Measurements from ENCODE around the gene ACBD6.

ACBD6 gene

DNA sequence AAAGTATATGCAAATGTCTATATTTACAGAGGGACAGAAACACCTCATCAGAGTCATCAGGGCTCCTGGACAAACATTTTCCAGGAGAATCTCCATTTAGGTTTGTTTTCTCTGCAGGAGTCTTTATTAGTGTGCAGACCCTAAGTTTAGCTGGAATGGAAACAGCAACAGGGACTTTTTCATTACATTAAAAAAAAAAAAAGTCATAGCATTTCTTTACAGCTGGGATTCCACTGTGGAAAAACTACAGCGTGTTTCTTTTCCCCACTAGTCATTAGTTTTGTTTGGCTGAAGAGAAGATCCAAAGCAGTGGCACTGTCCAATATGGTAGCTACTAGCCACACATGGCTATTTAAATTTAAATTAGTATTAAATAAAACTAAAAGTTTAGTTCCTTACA lies 222.7 kb downstream of the ACBD6 start:
- WGBS, 2 experiments (ENCODE audit: insufficient coverage in 2 of 2): no CpG with 5 or more reads among the region's 1 CpG
- no peaks in the 10 kb centered on the region for H3K4me1 ChIP-seq (ENCODE audit: control insufficient read depth, insufficient read depth, low read length, poor library complexity, severe bottlenecking)
- H3K27ac ChIP-seq (ENCODE audit: low read depth, low read length, severe bottlenecking): no peak overlapping the region
- no peak overlapping the region for H3K4me3 ChIP-seq (ENCODE audit: extremely low read depth, insufficient read depth, low read length, poor library complexity, severe bottlenecking)
- H3K9me3 ChIP-seq (ENCODE audit: control insufficient read depth, low read length): no peaks in the 10 kb centered on the region
- H3K36me3 ChIP-seq (ENCODE audit: control insufficient read depth, insufficient read depth, low read length): peaks cover 7% of the 10 kb centered on the region

DNA sequence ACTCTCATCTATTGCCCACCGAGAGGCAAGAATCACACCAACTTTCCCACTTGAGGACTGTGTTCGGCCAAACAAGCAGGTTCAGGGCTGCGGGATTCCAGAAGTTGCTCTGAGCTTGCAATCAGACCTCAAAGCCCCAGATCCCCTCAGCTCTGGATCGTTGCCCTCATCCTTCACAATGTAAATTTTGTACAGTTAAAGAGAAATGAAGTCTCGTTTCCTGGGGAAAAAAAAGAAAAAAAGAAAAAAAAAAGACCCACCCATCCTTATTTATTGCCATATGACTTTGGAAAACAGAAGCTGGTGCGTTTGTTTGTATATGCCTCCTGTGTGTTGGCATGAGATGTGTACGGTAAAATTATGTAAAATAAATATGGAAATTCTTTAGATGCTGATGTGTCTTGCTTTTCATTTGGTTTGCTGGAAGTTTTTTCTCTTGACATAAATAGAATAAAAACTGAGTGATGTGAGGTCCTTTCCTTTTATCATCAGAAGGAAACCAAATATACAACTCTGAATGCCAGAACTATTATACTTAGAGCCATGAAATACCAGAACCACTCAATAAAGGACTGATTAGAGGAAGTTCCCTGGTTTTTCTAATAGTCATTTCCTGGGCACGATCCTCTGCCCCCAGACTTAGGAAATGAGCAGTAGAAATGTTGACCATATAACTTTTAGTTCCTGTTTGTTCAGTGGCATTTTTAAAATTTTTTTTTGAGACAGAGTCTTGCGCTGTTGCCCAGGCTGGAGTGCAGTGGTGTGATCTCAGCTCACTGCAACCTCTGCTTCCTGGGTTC lies 223.6 kb downstream of the ACBD6 start:
- Histone ChIP-seq H3K4me3 (ENCODE audit: extremely low read depth, insufficient read depth, low read length, poor library complexity, severe bottlenecking) (no peak overlapping the region), H3K27ac (ENCODE audit: low read depth, low read length, severe bottlenecking) (no peak overlapping the region), H3K36me3 (ENCODE audit: control insufficient read depth, insufficient read depth, low read length) (peaks cover 5% of the 10 kb centered on the region), H3K9me3 (ENCODE audit: control insufficient read depth, low read length) (no peaks in the 10 kb centered on the region), H3K4me1 (ENCODE audit: control insufficient read depth, insufficient read depth, low read length, poor library complexity, severe bottlenecking) (no peaks in the 10 kb centered on the region)
- 100% methylated on average over 2 to 4 of the region's 9 CpGs for WGBS, 2 experiments (ENCODE audit: insufficient coverage in 2 of 2)

DNA sequence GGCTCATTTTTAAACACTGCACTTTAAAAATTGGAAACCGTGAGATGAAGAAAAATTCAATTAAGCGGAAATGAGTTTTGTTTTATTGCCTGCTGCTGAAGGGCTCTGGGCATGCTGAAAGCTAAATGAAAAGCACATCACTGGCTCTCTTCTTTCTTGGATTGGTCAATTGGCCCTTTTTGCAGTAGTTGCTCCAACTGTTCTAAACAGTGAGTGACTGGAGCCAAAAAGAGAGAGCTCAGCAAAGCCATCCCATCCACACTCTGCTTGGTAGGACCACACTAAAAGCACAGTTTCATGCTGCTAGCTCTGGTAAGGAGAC lies 224.2 kb downstream of the ACBD6 start:
- Histone ChIP-seq H3K4me3 (ENCODE audit: extremely low read depth, insufficient read depth, low read length, poor library complexity, severe bottlenecking) (no peak overlapping the region), H3K27ac (ENCODE audit: low read depth, low read length, severe bottlenecking) (no peak overlapping the region), H3K9me3 (ENCODE audit: control insufficient read depth, low read length) (no peaks in the 10 kb centered on the region), H3K4me1 (ENCODE audit: control insufficient read depth, insufficient read depth, low read length, poor library complexity, severe bottlenecking) (no peaks in the 10 kb centered on the region), H3K36me3 (ENCODE audit: control insufficient read depth, insufficient read depth, low read length) (peaks cover 7% of the 10 kb centered on the region)
- 87 to 100% methylated on average over 2 of the region's 2 CpGs for WGBS, 2 experiments (ENCODE audit: insufficient coverage in 2 of 2)

DNA sequence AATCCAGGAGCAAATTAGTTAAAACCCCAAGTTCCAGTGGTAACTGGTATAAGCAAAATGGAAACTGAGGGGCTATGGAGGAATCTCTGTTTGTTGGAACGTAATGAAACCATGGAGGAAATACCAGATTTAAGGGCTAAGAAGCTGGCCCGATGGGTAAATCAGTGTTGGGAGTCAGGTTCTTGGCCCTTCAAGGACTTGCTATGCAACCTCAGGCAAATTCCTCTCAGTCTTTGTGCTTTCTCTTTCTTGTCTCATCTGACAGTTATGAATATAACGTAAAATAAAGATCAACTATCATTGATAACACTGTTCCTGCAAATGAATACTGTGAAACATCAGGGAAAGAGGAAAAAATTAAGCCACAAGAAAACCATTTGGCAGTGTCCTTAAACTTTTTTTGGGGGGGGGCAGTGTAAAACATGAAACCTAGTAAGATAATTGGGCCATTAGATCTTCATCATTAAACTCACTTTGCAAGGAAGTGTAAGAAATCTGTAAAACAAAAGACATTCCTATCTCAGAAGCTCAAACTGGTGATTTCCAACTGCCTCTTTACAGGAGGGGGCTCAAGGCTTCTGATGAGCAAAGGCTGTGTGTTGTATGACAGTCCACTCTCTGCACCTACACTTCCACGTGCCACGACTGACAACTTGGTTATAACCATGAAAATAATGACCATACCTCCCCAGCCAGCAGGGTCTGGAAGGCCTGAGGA lies 224.7 kb downstream of the ACBD6 start:
- WGBS, 2 experiments (ENCODE audit: insufficient coverage in 2 of 2): 100% methylated on average over 2 of the region's 5 CpGs
- no peaks in the 10 kb centered on the region for H3K4me1 ChIP-seq (ENCODE audit: control insufficient read depth, insufficient read depth, low read length, poor library complexity, severe bottlenecking)
- H3K36me3 ChIP-seq (ENCODE audit: control insufficient read depth, insufficient read depth, low read length): peaks cover 7% of the 10 kb centered on the region
- no peak overlapping the region for H3K4me3 ChIP-seq (ENCODE audit: extremely low read depth, insufficient read depth, low read length, poor library complexity, severe bottlenecking)
- no peaks in the 10 kb centered on the region for H3K9me3 ChIP-seq (ENCODE audit: control insufficient read depth, low read length)
- H3K27ac ChIP-seq (ENCODE audit: low read depth, low read length, severe bottlenecking): no peak overlapping the region

DNA sequence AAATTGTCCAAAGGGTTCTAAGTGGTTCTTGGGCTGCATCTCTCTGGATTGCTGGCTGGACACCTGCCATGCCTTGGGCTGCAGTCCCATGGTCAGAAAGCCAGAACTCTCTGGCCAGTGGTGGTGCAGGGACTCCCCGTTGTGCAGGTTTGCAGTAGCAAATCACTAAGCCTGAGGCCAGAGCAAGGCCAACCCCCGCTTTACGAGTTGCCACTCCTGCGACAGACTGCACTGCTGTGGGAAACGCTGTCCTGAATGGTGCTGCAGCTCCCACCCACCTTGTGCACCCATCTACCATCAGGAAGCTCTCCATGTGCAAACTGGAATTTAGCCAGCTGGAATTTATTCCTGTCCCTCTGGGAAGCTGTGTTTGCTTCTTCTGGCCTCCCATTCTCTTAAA lies 226.7 kb downstream of the ACBD6 start:
- H3K27ac ChIP-seq (ENCODE audit: low read depth, low read length, severe bottlenecking): no peak overlapping the region
- no peaks in the 10 kb centered on the region for H3K9me3 ChIP-seq (ENCODE audit: control insufficient read depth, low read length)
- H3K36me3 ChIP-seq (ENCODE audit: control insufficient read depth, insufficient read depth, low read length): peaks cover 7% of the 10 kb centered on the region
- peaks cover 5% of the 10 kb centered on the region for H3K4me1 ChIP-seq (ENCODE audit: control insufficient read depth, insufficient read depth, low read length, poor library complexity, severe bottlenecking)
- WGBS, 2 experiments (ENCODE audit: insufficient coverage in 2 of 2): 83 to 89% methylated on average over 5 of the region's 5 CpGs
- no peak overlapping the region for H3K4me3 ChIP-seq (ENCODE audit: extremely low read depth, insufficient read depth, low read length, poor library complexity, severe bottlenecking)

DNA sequence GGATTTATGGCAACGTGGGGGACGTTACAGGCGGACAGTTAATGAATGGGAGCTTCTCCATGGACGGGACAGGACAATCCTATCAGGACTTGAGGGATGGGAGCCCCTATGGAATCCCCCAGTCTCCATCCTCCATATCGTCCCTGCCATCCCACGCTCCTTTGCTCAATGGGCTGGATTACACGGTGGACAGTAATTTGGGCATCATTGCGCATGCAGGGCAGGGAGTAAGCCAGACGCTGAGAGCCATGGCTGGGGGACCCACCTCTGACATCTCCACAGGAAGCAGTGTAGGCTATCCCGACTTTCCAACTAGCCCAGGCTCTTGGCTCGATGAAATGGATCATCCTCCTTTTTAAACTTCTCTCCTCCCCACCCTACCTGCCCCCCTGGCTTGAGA lies 228.2 kb downstream of the ACBD6 start:
- H3K9me3 ChIP-seq (ENCODE audit: control insufficient read depth, low read length): no peaks in the 10 kb centered on the region
- H3K4me1 ChIP-seq (ENCODE audit: control insufficient read depth, insufficient read depth, low read length, poor library complexity, severe bottlenecking): peaks cover 6% of the 10 kb centered on the region
- peaks cover 7% of the 10 kb centered on the region for H3K36me3 ChIP-seq (ENCODE audit: control insufficient read depth, insufficient read depth, low read length)
- no peak overlapping the region for H3K27ac ChIP-seq (ENCODE audit: low read depth, low read length, severe bottlenecking)
- 93 to 98% methylated on average over 10 of the region's 11 CpGs for WGBS, 2 experiments (ENCODE audit: insufficient coverage in 2 of 2)
- H3K4me3 ChIP-seq (ENCODE audit: extremely low read depth, insufficient read depth, low read length, poor library complexity, severe bottlenecking): no peak overlapping the region

DNA sequence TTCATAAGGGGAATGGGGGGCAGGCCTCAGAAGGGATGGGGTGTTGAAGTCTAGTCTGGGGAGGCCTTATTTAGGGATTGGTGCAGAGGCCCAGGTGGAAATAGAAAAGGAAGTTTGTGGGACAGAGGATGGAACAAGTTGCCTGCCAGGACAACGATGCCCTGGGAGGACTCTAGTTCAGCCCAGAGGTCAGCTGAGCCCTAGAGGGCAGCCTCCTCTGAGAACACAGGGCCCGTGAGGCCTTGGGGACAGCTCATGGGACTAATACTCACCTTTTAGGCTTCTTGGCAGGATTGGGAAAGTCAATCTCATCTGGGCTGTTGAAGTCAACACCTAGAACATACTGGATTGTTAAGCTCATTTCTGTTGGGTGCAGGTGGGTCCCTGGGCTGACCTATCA lies 229.3 kb downstream of the ACBD6 start:
- H3K4me1 ChIP-seq (ENCODE audit: control insufficient read depth, insufficient read depth, low read length, poor library complexity, severe bottlenecking): peaks cover 6% of the 10 kb centered on the region
- WGBS, 2 experiments (ENCODE audit: insufficient coverage in 2 of 2): 83 to 100% methylated on average over 2 of the region's 2 CpGs
- no peak overlapping the region for H3K4me3 ChIP-seq (ENCODE audit: extremely low read depth, insufficient read depth, low read length, poor library complexity, severe bottlenecking)
- H3K9me3 ChIP-seq (ENCODE audit: control insufficient read depth, low read length): no peaks in the 10 kb centered on the region
- H3K27ac ChIP-seq (ENCODE audit: low read depth, low read length, severe bottlenecking): no peak overlapping the region
- H3K36me3 ChIP-seq (ENCODE audit: control insufficient read depth, insufficient read depth, low read length): peaks cover 7% of the 10 kb centered on the region

DNA sequence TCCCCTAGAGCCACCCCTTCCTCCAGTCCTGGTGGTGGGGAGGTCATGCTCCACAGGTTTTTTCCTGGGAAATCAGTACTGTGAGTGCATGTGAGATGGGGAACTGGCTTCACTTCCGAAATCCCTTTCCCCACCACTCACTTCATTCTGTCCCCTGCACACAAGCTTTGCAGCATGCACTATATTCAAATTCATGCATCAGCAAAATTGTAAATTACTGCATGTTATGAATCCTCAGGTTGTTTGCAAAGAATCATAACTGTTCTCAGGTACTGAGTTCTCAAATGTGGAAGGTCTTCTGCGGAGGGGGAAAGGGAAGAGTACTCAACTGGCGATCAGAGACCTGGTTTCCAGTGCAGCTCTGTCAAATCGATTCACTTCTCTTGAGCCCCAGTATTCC lies 230.0 kb downstream of the ACBD6 start:
- H3K36me3 ChIP-seq (ENCODE audit: control insufficient read depth, insufficient read depth, low read length): peaks cover 7% of the 10 kb centered on the region
- H3K27ac ChIP-seq (ENCODE audit: low read depth, low read length, severe bottlenecking): no peak overlapping the region
- WGBS, 2 experiments (ENCODE audit: insufficient coverage in 2 of 2): 80% methylated on average over 1 to 3 of the region's 4 CpGs
- H3K4me3 ChIP-seq (ENCODE audit: extremely low read depth, insufficient read depth, low read length, poor library complexity, severe bottlenecking): no peak overlapping the region
- H3K4me1 ChIP-seq (ENCODE audit: control insufficient read depth, insufficient read depth, low read length, poor library complexity, severe bottlenecking): peaks cover 6% of the 10 kb centered on the region
- no peaks in the 10 kb centered on the region for H3K9me3 ChIP-seq (ENCODE audit: control insufficient read depth, low read length)

DNA sequence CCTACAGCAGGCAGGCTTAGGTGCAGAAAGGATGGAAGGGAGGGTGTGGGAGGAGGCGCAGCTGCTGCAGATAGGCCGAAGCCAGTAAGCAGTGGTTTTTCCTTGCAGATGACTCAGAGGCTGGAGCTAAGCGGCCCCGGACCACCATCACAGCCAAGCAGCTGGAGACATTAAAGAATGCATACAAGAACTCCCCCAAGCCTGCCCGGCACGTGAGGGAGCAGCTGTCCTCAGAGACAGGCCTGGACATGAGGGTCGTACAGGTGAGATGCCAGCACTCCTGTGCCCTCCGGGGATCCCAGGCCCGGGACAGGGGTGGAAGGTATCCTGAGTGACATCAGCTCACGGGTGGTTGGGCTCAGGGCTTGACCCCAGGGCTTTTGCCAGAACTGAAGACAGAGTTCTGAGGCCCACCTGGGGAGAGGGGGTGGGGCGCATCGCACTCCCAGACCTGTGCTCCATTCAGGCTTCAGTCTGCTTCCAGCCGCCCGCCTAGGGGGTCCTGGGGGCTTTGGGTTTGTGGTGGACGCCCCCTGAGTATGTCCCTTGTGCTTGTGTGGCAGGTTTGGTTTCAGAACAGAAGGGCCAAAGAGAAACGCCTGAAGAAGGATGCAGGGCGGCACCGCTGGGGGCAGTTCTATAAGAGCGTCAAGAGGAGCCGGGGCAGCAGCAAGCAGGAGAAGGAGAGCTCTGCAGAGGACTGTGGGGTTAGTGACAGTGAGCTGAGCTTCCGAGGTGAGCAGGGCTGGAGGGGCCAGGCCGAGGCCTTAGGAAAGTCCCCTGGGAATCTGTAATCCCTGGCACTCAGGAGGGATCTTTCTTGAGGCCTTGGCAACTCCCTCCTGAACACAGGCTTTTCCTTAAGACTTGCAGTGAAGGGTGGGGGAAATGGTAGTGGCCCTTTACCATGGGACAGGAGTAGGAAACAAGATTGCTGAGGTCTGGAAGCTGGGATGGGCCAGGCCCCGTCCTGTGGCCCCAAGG lies 230.8 kb downstream of the ACBD6 start:
- Histone ChIP-seq H3K9me3 (ENCODE audit: control insufficient read depth, low read length) (no peaks in the 10 kb centered on the region), H3K4me3 (ENCODE audit: extremely low read depth, insufficient read depth, low read length, poor library complexity, severe bottlenecking) (no peak overlapping the region), H3K36me3 (ENCODE audit: control insufficient read depth, insufficient read depth, low read length) (peaks cover 7% of the 10 kb centered on the region), H3K4me1 (ENCODE audit: control insufficient read depth, insufficient read depth, low read length, poor library complexity, severe bottlenecking) (peaks cover 6% of the 10 kb centered on the region), H3K27ac (ENCODE audit: low read depth, low read length, severe bottlenecking) (no peak overlapping the region)
- 58 to 66% methylated on average over 11 to 21 of the region's 23 CpGs for WGBS, 2 experiments (ENCODE audit: insufficient coverage in 2 of 2)

DNA sequence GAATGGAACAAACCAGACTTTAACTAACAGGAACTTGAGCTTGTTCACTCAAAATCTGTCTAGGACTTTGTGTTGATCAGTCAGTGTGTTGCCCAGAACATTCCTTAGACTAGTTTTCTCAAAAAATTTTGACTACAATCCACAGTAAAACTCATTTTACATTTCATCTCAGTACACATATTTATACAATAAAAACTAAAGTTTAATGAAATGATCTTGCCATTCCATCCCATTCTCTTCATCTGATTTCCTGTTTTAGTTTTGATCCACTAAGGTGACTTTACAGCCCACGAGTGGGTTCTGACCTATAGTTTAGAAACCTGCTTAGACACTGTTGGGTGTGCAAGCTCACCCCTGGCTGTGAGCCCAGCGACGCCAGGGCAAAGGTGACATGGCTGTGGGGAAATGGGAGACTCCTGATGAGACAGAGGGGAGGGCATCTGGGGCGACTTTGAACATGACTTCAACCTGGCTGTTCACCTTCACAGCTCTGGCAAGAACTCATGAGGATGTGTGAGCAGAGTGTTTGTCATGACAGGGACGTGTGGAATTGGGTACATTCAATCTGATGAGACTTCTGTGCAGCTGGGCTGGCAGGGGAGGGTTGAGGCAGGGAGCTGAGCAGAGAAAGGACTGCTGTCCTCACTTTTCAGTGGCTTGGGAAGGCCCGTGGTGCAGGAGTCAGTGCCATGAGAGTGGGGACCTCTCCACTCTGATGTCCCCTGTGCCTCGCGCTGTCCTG lies 231.7 kb downstream of the ACBD6 start:
- no peak overlapping the region for H3K27ac ChIP-seq (ENCODE audit: low read depth, low read length, severe bottlenecking)
- 69 to 85% methylated on average over 4 to 7 of the region's 8 CpGs for WGBS, 2 experiments (ENCODE audit: insufficient coverage in 2 of 2)
- no peak overlapping the region for H3K4me3 ChIP-seq (ENCODE audit: extremely low read depth, insufficient read depth, low read length, poor library complexity, severe bottlenecking)
- H3K9me3 ChIP-seq (ENCODE audit: control insufficient read depth, low read length): no peaks in the 10 kb centered on the region
- H3K36me3 ChIP-seq (ENCODE audit: control insufficient read depth, insufficient read depth, low read length): peaks cover 7% of the 10 kb centered on the region
- H3K4me1 ChIP-seq (ENCODE audit: control insufficient read depth, insufficient read depth, low read length, poor library complexity, severe bottlenecking): peaks cover 6% of the 10 kb centered on the region

All from mesodermal cell (in vitro differentiated cells).